K562 (cell line): Measurements from ENCODE around the gene SGSM2. TPM values are rescaled to one million over a fixed set of nuclear protein-coding genes. Genes with fewer than 3 reads are reported as not detected.

Experiments
- FOSL1 ChIP-seq: fragments of 200-800 bp; sonication (Bioruptor generic); conservative IDR thresholded peaks from 2 replicates; pipeline ENCODE4 v1.6.1; 2016; ENCODE audit warnings: missing genetic modification characterization, missing compliant biosample characterization
- JUN ChIP-seq, 2 experiments: sonication (generic) in 1 of 2; formaldehyde crosslinking in 1 of 2; IDR thresholded peaks; 2 replicates each; pipeline versions ENCODE4 v1.6.1 to v1.8.0; 2012 to 2022; ENCODE audit warnings: borderline replicate concordance in 2 of 2, mild to moderate bottlenecking in 2 of 2, improper control_type of control experiment in 1 of 2, low read depth in 1 of 2, low read length in 1 of 2, missing genetic modification reagents in 1 of 2
- MTA1 ChIP-seq: fragments of 450-650 bp; IDR thresholded peaks from 2 replicates; pipeline ENCODE4 v1.6.1; 2017; ENCODE audit warnings: borderline replicate concordance
- PTRF ChIP-seq: fragments of 450-650 bp; IDR thresholded peaks from 2 replicates; pipeline ENCODE4 v1.6.1; 2016; ENCODE audit warnings: mild to moderate bottlenecking, missing genetic modification characterization, missing compliant biosample characterization
- SMAD1 ChIP-seq: fragments of 150-350 bp; IDR thresholded peaks from 2 replicates; pipeline ENCODE4 v1.6.1; 2014; ENCODE audit warnings: low read length, low read depth; ENCODE audit not compliant: partially characterized antibody
- TBP ChIP-seq: optimal IDR thresholded peaks from 2 replicates; pipeline ENCODE3; 2011; ENCODE audit warnings: low read depth, low read length, improper control_type of control experiment
- ZNF740 ChIP-seq, 3 experiments: fragments of 200-800 bp in 1 of 3; sonication (Bioruptor generic) in 1 of 3; sonication (generic) in 1 of 3; formaldehyde crosslinking in 1 of 3; IDR thresholded peaks; 2 replicates each; pipeline versions ENCODE4 v1.6.1 to v1.8.0; 2016 to 2022; ENCODE audit warnings: mild to moderate bottlenecking in 2 of 3, missing compliant biosample characterization in 2 of 3, missing genetic modification characterization in 2 of 3, missing genetic modification reagents in 1 of 3
- polyA plus RNA-seq, 8 experiments: library from polyadenylated mRNA; depleted of rRNA in 4 of 8; stranded (reverse) in 5 of 8; unstranded in 3 of 8; fragments of >200 nt; fragmentation: Nextera tagmentation in 2 of 8; fragmentation: Illumina TruSeq in 1 of 8; extraction: Ambion mirVana in 2 of 8; extraction: Trizol in 1 of 8; gene quantifications; 2 replicates each; pipeline versions ENCODE4 v1.2.1 to v1.2.3, GENCODE V29; 2011 to 2014; ENCODE audit warnings: inconsistent platforms in 1 of 8, missing spikeins in 1 of 8
- total RNA-seq, 7 experiments: library from RNA; depleted of rRNA in 6 of 7; stranded (reverse); fragments of >200 nt in 6 of 7; fragmentation: Illumina TruSeq in 2 of 7; extraction: Trizol in 2 of 7; gene quantifications; 2 replicates each; pipeline versions ENCODE4 v1.2.1 to v1.2.3, GENCODE V29; 2011 to 2021; ENCODE audit warnings: low replicate concordance in 1 of 7
- TF ChIP-seq, protein P1 (sequence below): sonication (generic); IDR thresholded peaks from 2 replicates; pipeline ENCODE4 v1.6.1; 2016
- TF ChIP-seq, protein P2 (sequence below): fragments of 450-650 bp; IDR thresholded peaks from 2 replicates; pipeline ENCODE4 v1.6.1; 2016; ENCODE audit warnings: low read depth

Gene SGSM2
- total and polyA plus RNA-seq, 9 of the 15 experiments (the other 6 are each of a cell fraction or from before 2014, with no cell fraction given) = 0.20 to 26.3 (median 14.8) TPM

DNA sequence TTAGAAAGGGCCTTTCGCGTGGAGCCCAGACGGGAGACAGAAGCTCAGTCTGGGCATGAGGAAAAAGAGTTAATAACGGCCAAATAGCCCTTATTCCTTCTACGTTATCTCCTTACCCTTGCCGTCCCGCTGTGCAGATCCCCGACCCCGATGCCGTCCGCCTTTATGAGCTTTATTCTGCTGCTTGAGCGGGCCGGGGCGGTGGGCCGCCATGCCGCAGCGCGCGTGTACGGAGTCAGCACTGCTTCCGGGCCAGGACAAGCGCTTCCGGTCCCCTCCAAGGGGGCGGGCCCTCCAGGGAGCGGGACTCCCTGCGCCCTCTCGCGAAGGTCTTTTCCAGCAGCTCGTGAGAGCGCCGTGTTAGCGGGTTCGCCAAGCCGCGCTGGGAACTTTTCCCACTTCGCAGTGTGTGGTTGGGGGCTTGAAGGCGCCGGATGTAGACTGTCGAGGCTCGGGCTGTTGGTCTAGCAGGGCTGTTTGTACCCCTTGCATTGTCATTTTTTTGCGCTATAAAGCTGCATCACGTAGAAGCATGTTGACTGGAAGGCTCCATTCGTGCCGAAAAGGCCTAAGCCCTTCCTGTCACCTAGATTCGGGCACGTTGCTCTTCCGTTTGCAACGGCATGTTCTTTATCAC is 968 bp upstream of the SGSM2 start, which contains the start of gene TSR1 (continued):
- TF ChIP-seq, protein P1, sequence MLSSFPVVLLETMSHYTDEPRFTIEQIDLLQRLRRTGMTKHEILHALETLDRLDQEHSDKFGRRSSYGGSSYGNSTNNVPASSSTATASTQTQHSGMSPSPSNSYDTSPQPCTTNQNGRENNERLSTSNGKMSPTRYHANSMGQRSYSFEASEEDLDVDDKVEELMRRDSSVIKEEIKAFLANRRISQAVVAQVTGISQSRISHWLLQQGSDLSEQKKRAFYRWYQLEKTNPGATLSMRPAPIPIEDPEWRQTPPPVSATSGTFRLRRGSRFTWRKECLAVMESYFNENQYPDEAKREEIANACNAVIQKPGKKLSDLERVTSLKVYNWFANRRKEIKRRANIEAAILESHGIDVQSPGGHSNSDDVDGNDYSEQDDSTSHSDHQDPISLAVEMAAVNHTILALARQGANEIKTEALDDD = no peak
- no peak for TF ChIP-seq ZNF740 (CRISPR knock-in tag; IDR thresholded peaks at IDR 0.05)
- TF ChIP-seq ZNF740 (tag; IDR thresholded peaks at IDR 0.05) = no peak
- TF ChIP-seq TBP = peak; percentile 85
- TF ChIP-seq PTRF = no peak
- no peak for TF ChIP-seq MTA1
- TF ChIP-seq FOSL1 (tag) = no peak
- TF ChIP-seq SMAD1 = no peak
- TF ChIP-seq, protein P2, sequence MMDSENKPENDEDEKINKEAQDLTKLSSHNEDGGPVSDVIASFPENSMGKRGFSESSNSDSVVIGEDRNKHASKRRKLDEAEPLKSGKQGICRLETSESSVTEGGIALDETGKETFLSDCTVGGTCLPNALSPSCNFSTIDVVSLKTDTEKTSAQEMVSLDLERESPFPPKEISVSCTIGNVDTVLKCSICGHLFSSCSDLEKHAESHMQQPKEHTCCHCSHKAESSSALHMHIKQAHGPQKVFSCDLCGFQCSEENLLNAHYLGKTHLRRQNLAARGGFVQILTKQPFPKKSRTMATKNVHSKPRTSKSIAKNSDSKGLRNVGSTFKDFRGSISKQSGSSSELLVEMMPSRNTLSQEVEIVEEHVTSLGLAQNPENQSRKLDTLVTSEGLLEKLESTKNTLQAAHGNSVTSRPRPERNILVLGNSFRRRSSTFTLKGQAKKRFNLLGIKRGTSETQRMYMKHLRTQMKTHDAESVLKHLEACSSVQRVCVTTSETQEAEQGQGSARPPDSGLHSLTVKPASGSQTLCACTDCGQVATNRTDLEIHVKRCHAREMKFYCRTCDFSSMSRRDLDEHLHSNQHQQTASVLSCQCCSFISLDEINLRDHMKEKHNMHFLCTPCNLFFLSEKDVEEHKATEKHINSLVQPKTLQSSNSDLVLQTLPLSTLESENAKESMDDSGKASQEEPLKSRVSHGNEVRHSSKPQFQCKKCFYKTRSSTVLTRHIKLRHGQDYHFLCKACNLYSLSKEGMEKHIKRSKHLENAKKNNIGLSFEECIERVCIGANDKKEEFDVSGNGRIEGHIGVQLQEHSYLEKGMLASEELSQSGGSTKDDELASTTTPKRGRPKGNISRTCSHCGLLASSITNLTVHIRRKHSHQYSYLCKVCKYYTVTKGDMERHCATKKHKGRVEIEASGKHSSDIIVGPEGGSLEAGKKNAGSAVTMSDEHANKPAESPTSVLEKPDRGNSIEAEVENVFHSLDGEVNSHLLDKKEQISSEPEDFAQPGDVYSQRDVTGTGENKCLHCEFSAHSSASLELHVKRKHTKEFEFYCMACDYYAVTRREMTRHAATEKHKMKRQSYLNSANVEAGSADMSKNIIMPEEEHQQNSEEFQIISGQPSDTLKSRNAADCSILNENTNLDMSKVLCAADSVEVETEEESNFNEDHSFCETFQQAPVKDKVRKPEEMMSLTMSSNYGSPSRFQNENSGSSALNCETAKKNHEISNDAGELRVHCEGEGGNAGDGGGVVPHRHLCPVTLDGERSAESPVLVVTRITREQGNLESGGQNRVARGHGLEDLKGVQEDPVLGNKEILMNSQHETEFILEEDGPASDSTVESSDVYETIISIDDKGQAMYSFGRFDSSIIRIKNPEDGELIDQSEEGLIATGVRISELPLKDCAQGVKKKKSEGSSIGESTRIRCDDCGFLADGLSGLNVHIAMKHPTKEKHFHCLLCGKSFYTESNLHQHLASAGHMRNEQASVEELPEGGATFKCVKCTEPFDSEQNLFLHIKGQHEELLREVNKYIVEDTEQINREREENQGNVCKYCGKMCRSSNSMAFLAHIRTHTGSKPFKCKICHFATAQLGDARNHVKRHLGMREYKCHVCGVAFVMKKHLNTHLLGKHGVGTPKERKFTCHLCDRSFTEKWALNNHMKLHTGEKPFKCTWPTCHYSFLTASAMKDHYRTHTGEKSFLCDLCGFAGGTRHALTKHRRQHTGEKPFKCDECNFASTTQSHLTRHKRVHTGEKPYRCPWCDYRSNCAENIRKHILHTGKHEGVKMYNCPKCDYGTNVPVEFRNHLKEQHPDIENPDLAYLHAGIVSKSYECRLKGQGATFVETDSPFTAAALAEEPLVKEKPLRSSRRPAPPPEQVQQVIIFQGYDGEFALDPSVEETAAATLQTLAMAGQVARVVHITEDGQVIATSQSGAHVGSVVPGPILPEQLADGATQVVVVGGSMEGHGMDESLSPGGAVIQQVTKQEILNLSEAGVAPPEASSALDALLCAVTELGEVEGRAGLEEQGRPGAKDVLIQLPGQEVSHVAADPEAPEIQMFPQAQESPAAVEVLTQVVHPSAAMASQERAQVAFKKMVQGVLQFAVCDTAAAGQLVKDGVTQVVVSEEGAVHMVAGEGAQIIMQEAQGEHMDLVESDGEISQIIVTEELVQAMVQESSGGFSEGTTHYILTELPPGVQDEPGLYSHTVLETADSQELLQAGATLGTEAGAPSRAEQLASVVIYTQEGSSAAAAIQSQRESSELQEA = peak; percentile 55; the same call in 1 of the 2 replicates
- TF ChIP-seq JUN (IDR thresholded peaks at IDR 0.05; ENCODE audit: borderline replicate concordance, low read depth, low read length) = peak; percentile 54; the same call in 1 of the 2 replicates
- no peak for TF ChIP-seq JUN (CRISPR knock-in tag; IDR thresholded peaks at IDR 0.05; ENCODE audit: borderline replicate concordance)
